Breast epithelium (tissue), 3 donors: ENCODE measurements around the gene ZMAT5.

Experiments
- CTCF ChIP-seq, 3 donors: fragments of 450-650 bp; IDR thresholded peaks; one replicate each; pipeline ENCODE4 v1.5.1; 2016 to 2017; ENCODE audit warnings: antibody characterized with exemption in 3 of 3, mild to moderate bottlenecking in 3 of 3, moderate library complexity in 3 of 3
- POLR2A ChIP-seq: fragments of 450-650 bp; IDR thresholded peaks from one replicate; pipeline ENCODE4 v1.6.1; 2016; ENCODE audit warnings: antibody characterized with exemption, mild to moderate bottlenecking, moderate library complexity
- POLR2AphosphoS5 ChIP-seq, 3 donors: sonication (generic); formaldehyde crosslinking; IDR thresholded peaks; one replicate each; pipeline ENCODE4 v1.6.1; 2017; ENCODE audit warnings: antibody characterized with exemption in 3 of 3

- TF ChIP-seq POLR2AphosphoS5 (IDR thresholded peaks at IDR 0.05) (no peak), CTCF (IDR thresholded peaks at IDR 0.05) (no peak), POLR2A (no peak)
These were observed 46.7 kb downstream of the ZMAT5 start, which contains the start of gene CABP7 for GRCh38 chr22:29719899-29720645.
